Measurements from ENCODE around the gene DNAJC10. TPM values are rescaled to one million over a fixed set of nuclear protein-coding genes. Genes with fewer than 3 reads are reported as not detected.
A peak's percentile ranks its signal among the peaks of the same experiment; 100 is the strongest.

DNAJC10 gene
- total and polyA plus RNA-seq, 9 of the 15 experiments (the other 6 are each of a cell fraction or from before 2014, with no cell fraction given) = 9.8 to 77.7 (median 57.3) TPM

DNA sequence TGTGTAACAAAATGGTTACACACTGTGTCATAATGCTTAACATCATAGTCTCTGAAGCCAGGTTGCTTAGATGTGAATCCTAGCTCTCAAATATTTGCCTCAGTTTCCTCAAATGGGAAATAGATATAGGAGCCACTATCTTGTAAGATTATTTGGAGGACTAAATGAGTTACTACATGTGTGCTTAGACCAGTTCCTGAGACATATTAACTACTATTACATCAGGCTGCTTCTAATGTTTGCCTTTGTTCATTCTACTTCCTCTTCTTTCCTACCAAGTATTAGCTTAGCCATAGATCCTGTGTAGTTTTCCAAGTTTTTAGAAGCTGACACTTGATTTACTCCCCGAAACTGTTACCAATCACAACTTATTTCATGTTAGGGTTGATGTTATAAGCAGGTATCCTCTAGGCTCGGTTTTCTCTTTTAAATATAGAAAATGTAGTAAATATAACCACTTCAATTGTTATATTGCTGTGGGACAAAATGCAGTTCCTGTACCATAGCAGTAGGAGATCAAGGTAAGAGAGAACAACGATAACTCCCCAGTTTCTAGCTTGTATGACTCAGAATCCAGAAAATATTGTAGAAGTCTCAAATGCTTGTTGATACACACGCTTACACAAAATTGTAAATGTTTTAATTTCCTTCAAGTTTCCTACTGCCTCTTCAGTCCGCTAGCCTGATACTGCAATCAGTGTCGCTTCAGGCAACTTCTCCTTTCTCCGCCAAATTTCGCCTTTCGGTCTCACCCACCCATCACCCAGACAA, 751 bp upstream of the DNAJC10 start (continued):
- TF ChIP-seq, protein P1, sequence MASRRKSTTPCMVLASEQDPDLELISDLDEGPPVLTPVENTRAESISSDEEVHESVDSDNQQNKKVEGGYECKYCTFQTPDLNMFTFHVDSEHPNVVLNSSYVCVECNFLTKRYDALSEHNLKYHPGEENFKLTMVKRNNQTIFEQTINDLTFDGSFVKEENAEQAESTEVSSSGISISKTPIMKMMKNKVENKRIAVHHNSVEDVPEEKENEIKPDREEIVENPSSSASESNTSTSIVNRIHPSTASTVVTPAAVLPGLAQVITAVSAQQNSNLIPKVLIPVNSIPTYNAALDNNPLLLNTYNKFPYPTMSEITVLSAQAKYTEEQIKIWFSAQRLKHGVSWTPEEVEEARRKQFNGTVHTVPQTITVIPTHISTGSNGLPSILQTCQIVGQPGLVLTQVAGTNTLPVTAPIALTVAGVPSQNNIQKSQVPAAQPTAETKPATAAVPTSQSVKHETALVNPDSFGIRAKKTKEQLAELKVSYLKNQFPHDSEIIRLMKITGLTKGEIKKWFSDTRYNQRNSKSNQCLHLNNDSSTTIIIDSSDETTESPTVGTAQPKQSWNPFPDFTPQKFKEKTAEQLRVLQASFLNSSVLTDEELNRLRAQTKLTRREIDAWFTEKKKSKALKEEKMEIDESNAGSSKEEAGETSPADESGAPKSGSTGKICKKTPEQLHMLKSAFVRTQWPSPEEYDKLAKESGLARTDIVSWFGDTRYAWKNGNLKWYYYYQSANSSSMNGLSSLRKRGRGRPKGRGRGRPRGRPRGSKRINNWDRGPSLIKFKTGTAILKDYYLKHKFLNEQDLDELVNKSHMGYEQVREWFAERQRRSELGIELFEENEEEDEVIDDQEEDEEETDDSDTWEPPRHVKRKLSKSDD (conservative IDR thresholded peaks at IDR 0.05; ENCODE audit: low read length) = no peak
- TF ChIP-seq KDM1A (IDR thresholded peaks at IDR 0.05) (peak in 1 of 2 experiments; percentile 37; a peak in 1 of 4 replicates), RAD21 (CRISPR knock-in tag; conservative IDR thresholded peaks at IDR 0.05 in 1 of 2, IDR thresholded peaks at IDR 0.05 in 1 of 2) (peak in 1 of 2 experiments; percentile 5; a peak in 1 of 4 replicates), ELF4 (CRISPR knock-in tag; IDR thresholded peaks at IDR 0.05) (peak; percentile 36; the same call in 1 of the 2 replicates), NFRKB (IDR thresholded peaks at IDR 0.05; ENCODE audit: low read depth) (peak; percentile 71; the same call in 1 of the 2 replicates), ZNF324 (CRISPR knock-in tag; IDR thresholded peaks at IDR 0.05) (peak; percentile 16; the same call in 1 of the 2 replicates), ESRRB (CRISPR knock-in tag; IDR thresholded peaks at IDR 0.05; ENCODE audit: borderline replicate concordance) (no peak), PML (IDR thresholded peaks at IDR 0.05; ENCODE audit: low read length) (no peak), HDAC2 (IDR thresholded peaks at IDR 0.05) (peak; percentile 33; the same call in 1 of the 2 replicates), HMG20A (CRISPR knock-in tag; conservative IDR thresholded peaks at IDR 0.05) (no peak), CBFA2T3 (IDR thresholded peaks at IDR 0.05) (no peak), SIRT6 (IDR thresholded peaks at IDR 0.05; ENCODE audit: low read depth, low read length) (no peak), ETV5 (CRISPR knock-in tag; IDR thresholded peaks at IDR 0.05; ENCODE audit: low read depth) (no peak)
- TF ChIP-seq, protein P2, sequence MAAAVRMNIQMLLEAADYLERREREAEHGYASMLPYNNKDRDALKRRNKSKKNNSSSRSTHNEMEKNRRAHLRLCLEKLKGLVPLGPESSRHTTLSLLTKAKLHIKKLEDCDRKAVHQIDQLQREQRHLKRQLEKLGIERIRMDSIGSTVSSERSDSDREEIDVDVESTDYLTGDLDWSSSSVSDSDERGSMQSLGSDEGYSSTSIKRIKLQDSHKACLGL (CRISPR knock-in tag; IDR thresholded peaks at IDR 0.05; ENCODE audit: borderline replicate concordance, poor library complexity, severe bottlenecking) = no peak
- TF ChIP-seq, protein P3, sequence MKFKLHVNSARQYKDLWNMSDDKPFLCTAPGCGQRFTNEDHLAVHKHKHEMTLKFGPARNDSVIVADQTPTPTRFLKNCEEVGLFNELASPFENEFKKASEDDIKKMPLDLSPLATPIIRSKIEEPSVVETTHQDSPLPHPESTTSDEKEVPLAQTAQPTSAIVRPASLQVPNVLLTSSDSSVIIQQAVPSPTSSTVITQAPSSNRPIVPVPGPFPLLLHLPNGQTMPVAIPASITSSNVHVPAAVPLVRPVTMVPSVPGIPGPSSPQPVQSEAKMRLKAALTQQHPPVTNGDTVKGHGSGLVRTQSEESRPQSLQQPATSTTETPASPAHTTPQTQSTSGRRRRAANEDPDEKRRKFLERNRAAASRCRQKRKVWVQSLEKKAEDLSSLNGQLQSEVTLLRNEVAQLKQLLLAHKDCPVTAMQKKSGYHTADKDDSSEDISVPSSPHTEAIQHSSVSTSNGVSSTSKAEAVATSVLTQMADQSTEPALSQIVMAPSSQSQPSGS (CRISPR knock-in tag; IDR thresholded peaks at IDR 0.05) = no peak
- TF ChIP-seq, protein P4, sequence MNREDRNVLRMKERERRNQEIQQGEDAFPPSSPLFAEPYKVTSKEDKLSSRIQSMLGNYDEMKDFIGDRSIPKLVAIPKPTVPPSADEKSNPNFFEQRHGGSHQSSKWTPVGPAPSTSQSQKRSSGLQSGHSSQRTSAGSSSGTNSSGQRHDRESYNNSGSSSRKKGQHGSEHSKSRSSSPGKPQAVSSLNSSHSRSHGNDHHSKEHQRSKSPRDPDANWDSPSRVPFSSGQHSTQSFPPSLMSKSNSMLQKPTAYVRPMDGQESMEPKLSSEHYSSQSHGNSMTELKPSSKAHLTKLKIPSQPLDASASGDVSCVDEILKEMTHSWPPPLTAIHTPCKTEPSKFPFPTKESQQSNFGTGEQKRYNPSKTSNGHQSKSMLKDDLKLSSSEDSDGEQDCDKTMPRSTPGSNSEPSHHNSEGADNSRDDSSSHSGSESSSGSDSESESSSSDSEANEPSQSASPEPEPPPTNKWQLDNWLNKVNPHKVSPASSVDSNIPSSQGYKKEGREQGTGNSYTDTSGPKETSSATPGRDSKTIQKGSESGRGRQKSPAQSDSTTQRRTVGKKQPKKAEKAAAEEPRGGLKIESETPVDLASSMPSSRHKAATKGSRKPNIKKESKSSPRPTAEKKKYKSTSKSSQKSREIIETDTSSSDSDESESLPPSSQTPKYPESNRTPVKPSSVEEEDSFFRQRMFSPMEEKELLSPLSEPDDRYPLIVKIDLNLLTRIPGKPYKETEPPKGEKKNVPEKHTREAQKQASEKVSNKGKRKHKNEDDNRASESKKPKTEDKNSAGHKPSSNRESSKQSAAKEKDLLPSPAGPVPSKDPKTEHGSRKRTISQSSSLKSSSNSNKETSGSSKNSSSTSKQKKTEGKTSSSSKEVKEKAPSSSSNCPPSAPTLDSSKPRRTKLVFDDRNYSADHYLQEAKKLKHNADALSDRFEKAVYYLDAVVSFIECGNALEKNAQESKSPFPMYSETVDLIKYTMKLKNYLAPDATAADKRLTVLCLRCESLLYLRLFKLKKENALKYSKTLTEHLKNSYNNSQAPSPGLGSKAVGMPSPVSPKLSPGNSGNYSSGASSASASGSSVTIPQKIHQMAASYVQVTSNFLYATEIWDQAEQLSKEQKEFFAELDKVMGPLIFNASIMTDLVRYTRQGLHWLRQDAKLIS (CRISPR knock-in tag; IDR thresholded peaks at IDR 0.05) = no peak
- TF ChIP-seq, protein P5, sequence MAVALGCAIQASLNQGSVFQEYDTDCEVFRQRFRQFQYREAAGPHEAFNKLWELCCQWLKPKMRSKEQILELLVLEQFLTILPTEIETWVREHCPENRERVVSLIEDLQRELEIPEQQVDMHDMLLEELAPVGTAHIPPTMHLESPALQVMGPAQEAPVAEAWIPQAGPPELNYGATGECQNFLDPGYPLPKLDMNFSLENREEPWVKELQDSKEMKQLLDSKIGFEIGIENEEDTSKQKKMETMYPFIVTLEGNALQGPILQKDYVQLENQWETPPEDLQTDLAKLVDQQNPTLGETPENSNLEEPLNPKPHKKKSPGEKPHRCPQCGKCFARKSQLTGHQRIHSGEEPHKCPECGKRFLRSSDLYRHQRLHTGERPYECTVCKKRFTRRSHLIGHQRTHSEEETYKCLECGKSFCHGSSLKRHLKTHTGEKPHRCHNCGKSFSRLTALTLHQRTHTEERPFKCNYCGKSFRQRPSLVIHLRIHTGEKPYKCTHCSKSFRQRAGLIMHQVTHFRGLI (CRISPR knock-in tag; IDR thresholded peaks at IDR 0.05) = no peak
